Measurements from ENCODE around the gene PERM1. TPM values are rescaled to one million over a fixed set of nuclear protein-coding genes. Genes with fewer than 3 reads are reported as not detected.

Gene PERM1
- total RNA-seq, 1 experiment from 2014 or later, result not detected

GRCh38 chr1:982765-983436 lies 1.0 kb upstream of the PERM1 start:
- peaks cover 4% of the 10 kb centered on the region for H3K9me3 Mint-ChIP-seq
- TF ChIP-seq, protein P1, sequence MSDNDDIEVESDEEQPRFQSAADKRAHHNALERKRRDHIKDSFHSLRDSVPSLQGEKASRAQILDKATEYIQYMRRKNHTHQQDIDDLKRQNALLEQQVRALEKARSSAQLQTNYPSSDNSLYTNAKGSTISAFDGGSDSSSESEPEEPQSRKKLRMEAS (CRISPR knock-in tag; IDR thresholded peaks at IDR 0.05), result no peak
- TF ChIP-seq JUN (CRISPR knock-in tag; IDR thresholded peaks at IDR 0.05) (no peak), TEAD4 (CRISPR knock-in tag; IDR thresholded peaks at IDR 0.05) (no peak), PRDM15 (CRISPR knock-in tag; IDR thresholded peaks at IDR 0.05) (no peak)
- TF ChIP-seq, protein P2, sequence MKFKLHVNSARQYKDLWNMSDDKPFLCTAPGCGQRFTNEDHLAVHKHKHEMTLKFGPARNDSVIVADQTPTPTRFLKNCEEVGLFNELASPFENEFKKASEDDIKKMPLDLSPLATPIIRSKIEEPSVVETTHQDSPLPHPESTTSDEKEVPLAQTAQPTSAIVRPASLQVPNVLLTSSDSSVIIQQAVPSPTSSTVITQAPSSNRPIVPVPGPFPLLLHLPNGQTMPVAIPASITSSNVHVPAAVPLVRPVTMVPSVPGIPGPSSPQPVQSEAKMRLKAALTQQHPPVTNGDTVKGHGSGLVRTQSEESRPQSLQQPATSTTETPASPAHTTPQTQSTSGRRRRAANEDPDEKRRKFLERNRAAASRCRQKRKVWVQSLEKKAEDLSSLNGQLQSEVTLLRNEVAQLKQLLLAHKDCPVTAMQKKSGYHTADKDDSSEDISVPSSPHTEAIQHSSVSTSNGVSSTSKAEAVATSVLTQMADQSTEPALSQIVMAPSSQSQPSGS (CRISPR knock-in tag; IDR thresholded peaks at IDR 0.05; ENCODE audit: borderline replicate concordance, low read depth), result no peak
- H3K27ac Mint-ChIP-seq, result no peak overlapping the region
- ATAC-seq (no peak), DNase-seq (ENCODE audit: low spot score) (no peak)
- H3K27me3 Mint-ChIP-seq (ENCODE audit: low read depth), result peaks cover 52% of the 10 kb centered on the region
- no peak overlapping the region for H3K4me3 Mint-ChIP-seq
- no peaks in the 10 kb centered on the region for H3K4me1 Mint-ChIP-seq
- POLR2A ChIA-PET, result no interaction called here
- H3K36me3 Mint-ChIP-seq, result peaks cover 3% of the 10 kb centered on the region; the same call in 1 of the 2 replicates
- CTCF ChIA-PET, result interaction anchor here (0.9 to 6.3 kb wide), 16 partner anchors 11 to 309 kb away, joined by 3 to 77 read pairs (median 12); partner anchors contain the start of genes HES4 and ISG15

DNA sequence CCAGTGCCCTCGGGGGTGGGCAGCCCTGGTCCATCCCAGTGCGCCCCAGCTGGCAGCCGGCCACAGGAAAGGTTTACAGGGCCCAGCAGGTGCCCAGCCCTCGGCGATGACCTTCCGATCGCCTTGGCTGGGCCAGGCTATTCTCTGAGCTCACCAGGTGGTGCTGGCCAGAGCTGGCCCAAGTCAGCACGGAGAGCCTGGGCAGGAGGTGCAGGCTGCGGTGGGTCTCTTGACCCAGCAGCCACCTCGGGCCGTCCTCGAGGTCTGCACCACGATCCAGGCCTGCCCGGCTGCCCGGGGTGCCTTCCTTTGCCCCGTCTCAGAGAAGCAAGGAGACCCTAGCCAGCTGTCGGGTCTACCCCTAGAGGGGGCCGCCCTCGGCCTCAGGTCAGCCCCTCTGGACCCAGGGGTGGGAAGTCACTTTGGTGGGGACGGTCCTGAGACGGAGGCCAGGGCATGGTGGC lies 370 bp downstream of the PERM1 start:
- POLR2A ChIA-PET, result no interaction called here
- Mint-ChIP-seq H3K36me3 (peaks cover 3% of the 10 kb centered on the region; the same call in 1 of the 2 replicates), H3K4me3 (no peak overlapping the region), H3K9me3 (peaks cover 3% of the 10 kb centered on the region), H3K27me3 (ENCODE audit: low read depth) (peaks cover 42% of the 10 kb centered on the region), H3K4me1 (no peaks in the 10 kb centered on the region), H3K27ac (no peak overlapping the region)
- DNase-seq (ENCODE audit: low spot score) (no peak), ATAC-seq (no peak)
- TF ChIP-seq ZNF423 (CRISPR knock-in tag; IDR thresholded peaks at IDR 0.05) (no peak), ETV6 (CRISPR knock-in tag; IDR thresholded peaks at IDR 0.05) (no peak), OVOL2 (CRISPR knock-in tag; IDR thresholded peaks at IDR 0.05; ENCODE audit: borderline replicate concordance) (no peak), ZNF232 (CRISPR knock-in tag; IDR thresholded peaks at IDR 0.05) (no peak), MXD4 (CRISPR knock-in tag; IDR thresholded peaks at IDR 0.05; ENCODE audit: borderline replicate concordance) (no peak), SP1 (CRISPR knock-in tag; conservative IDR thresholded peaks at IDR 0.05) (no peak), FOXK1 (CRISPR knock-in tag; IDR thresholded peaks at IDR 0.05) (no peak)
- TF ChIP-seq, protein P3, sequence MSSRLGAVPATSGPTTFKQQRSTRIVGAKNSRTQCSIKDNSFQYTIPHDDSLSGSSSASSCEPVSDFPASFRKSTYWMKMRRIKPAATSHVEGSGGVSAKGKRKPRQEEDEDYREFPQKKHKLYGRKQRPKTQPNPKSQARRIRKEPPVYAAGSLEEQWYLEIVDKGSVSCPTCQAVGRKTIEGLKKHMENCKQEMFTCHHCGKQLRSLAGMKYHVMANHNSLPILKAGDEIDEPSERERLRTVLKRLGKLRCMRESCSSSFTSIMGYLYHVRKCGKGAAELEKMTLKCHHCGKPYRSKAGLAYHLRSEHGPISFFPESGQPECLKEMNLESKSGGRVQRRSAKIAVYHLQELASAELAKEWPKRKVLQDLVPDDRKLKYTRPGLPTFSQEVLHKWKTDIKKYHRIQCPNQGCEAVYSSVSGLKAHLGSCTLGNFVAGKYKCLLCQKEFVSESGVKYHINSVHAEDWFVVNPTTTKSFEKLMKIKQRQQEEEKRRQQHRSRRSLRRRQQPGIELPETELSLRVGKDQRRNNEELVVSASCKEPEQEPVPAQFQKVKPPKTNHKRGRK (CRISPR knock-in tag; IDR thresholded peaks at IDR 0.05; ENCODE audit: borderline replicate concordance), result no peak
- TF ChIP-seq, protein P2 (CRISPR knock-in tag; IDR thresholded peaks at IDR 0.05; ENCODE audit: borderline replicate concordance, low read depth), result no peak
- TF ChIP-seq, protein P1 (CRISPR knock-in tag; IDR thresholded peaks at IDR 0.05), result no peak
- TF ChIP-seq, protein P4, sequence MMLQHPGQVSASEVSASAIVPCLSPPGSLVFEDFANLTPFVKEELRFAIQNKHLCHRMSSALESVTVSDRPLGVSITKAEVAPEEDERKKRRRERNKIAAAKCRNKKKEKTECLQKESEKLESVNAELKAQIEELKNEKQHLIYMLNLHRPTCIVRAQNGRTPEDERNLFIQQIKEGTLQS (CRISPR knock-in tag; conservative IDR thresholded peaks at IDR 0.05), result no peak
- CTCF ChIA-PET, result interaction anchor here (1.0 to 6.3 kb wide), 7 partner anchors 15 to 83 kb away, joined by 3 to 47 read pairs (median 7); partner anchors contain the start of genes HES4, ISG15 and PLEKHN1

All from WTC11 (cell line).